T47D (cell line): ENCODE results near the gene RASSF4.

Source experiments
- DNase-seq, 2 experiments: peaks; one replicate each; pipeline versions ENCODE4 v3.0.0 to v3.0.0-alpha.2; 2011 to 2012; ENCODE audit warnings: low read depth in 1 of 2, low spot score in 1 of 2
- JUND ChIP-seq: IDR thresholded peaks from 2 replicates; pipeline ENCODE4 v1.6.1; 2012; ENCODE audit warnings: low read depth
- in situ Hi-C: cut with HindIII; loops from 2 replicates; pipeline ENCODE4 v1.10.0; 2016; ENCODE audit warnings: low sequenced_read_pairs, low pct_unique_long_range_greater_than_20kb

The RASSF4 gene

GRCh38 chr10:44978570-44979280, 19.1 kb downstream of the RASSF4 start, which contains the start of gene DEPP1:
DEPP1 (minus strand) TSS chr10:44978809; CDS start chr10:44978030, 779 bp downstream.
- DNase-seq, result peak; percentile 92 to 96
- in situ Hi-C loops, result no loop called here
- TF ChIP-seq JUND, result no peak

- in situ Hi-C loops, result no loop called here
- DNase-seq, result no peak
- no peak for TF ChIP-seq JUND
These were observed 19.9 kb downstream of the RASSF4 start for GRCh38 chr10:44979281-44980191.

GRCh38 chr10:44980309-44981171, 20.9 kb downstream of the RASSF4 start:
- TF ChIP-seq JUND, result no peak
- in situ Hi-C loops, result no loop called here
- no peak for DNase-seq

GRCh38 chr10:44981172-44982113, 21.8 kb downstream of the RASSF4 start:
- TF ChIP-seq JUND, result no peak
- DNase-seq, result peak in 1 of 2 experiments; percentile 37
- in situ Hi-C loops, result no loop called here

- no peak for TF ChIP-seq JUND
- in situ Hi-C loops, result no loop called here
These were observed 22.5 kb downstream of the RASSF4 start for GRCh38 chr10:44982114-44982460.

GRCh38 chr10:44982496-44982895, 22.9 kb downstream of the RASSF4 start:
- TF ChIP-seq JUND, result no peak
- no peak for DNase-seq
- in situ Hi-C loops, result no loop called here

More at GRCh38 chr10:44982114-44982460, 22.5 kb downstream of the RASSF4 start:
- DNase-seq, result no peak

- TF ChIP-seq JUND, result no peak
- in situ Hi-C loops, result no loop called here
- no peak for DNase-seq
These were observed 23.7 kb downstream of the RASSF4 start for GRCh38 chr10:44983066-44983894.

- TF ChIP-seq JUND, result no peak
- in situ Hi-C loops, result no loop called here
These were observed 24.3 kb downstream of the RASSF4 start for GRCh38 chr10:44983895-44984278.

GRCh38 chr10:44984671-44985101, 25.1 kb downstream of the RASSF4 start:
- in situ Hi-C loops, result no loop called here
- no peak for TF ChIP-seq JUND
- no peak for DNase-seq

More at GRCh38 chr10:44983895-44984278, 24.3 kb downstream of the RASSF4 start:
- DNase-seq, result no peak

- no peak for DNase-seq
- TF ChIP-seq JUND, result no peak
- in situ Hi-C loops, result no loop called here
These were observed 25.6 kb downstream of the RASSF4 start for GRCh38 chr10:44985175-44985681.
